GM19351 (cell line): ENCODE data around the gene HACE1.
"Not testable (repeated sequence)": the region's sequence is repeated elsewhere in the genome, so short reads cannot be mapped to it uniquely, and the experiment has no call there.

Source experiments
- ATAC-seq: cut with Tn5 transposase; IDR thresholded peaks from one replicate; pipeline ENCODE4 v1.9.1; 2021; ENCODE audit warnings: mild to moderate bottlenecking, moderate library complexity; ENCODE audit not compliant: unreplicated experiment

The HACE1 gene

GRCh38 chr6:104835782-104836181, 23.9 kb downstream of the HACE1 start:
- no peak for ATAC-seq

GRCh38 chr6:104829183-104829958, 30.3 kb downstream of the HACE1 start:
- ATAC-seq, result no peak

GRCh38 chr6:104828478-104828877, 31.2 kb downstream of the HACE1 start:
- ATAC-seq, result no peak

- ATAC-seq, result not testable (repeated sequence)
Measured at GRCh38 chr6:104820820-104821219, 38.9 kb downstream of the HACE1 start.

- ATAC-seq, result no peak
Measured at GRCh38 chr6:104816125-104816524, 43.6 kb downstream of the HACE1 start.

- ATAC-seq, result no peak
Measured at GRCh38 chr6:104814743-104815142, 45.0 kb downstream of the HACE1 start.

GRCh38 chr6:104813552-104813951, 46.2 kb downstream of the HACE1 start:
- no peak for ATAC-seq

GRCh38 chr6:104809116-104809515, 50.6 kb downstream of the HACE1 start:
- ATAC-seq, result no peak

GRCh38 chr6:104805335-104805734, 54.4 kb downstream of the HACE1 start:
- not testable (repeated sequence) for ATAC-seq

- no peak for ATAC-seq
Measured at GRCh38 chr6:104799134-104799657, 60.5 kb downstream of the HACE1 start.

- ATAC-seq, result no peak
Measured at GRCh38 chr6:104796031-104796785, 63.5 kb downstream of the HACE1 start.

GRCh38 chr6:104795363-104795762, 64.4 kb downstream of the HACE1 start:
- ATAC-seq, result no peak

GRCh38 chr6:104789770-104790190, 69.9 kb downstream of the HACE1 start:
- ATAC-seq, result peak; percentile 93

GRCh38 chr6:104788400-104788799, 71.3 kb downstream of the HACE1 start:
- ATAC-seq, result no peak

GRCh38 chr6:104787305-104787704, 72.4 kb downstream of the HACE1 start:
- ATAC-seq, result no peak

GRCh38 chr6:104784884-104785283, 74.8 kb downstream of the HACE1 start:
- ATAC-seq, result no peak

- ATAC-seq, result peak; percentile 78
Measured at GRCh38 chr6:104771258-104771832, 88.4 kb downstream of the HACE1 start.

GRCh38 chr6:104768906-104769305, 90.8 kb downstream of the HACE1 start:
- no peak for ATAC-seq

- no peak for ATAC-seq
Measured at GRCh38 chr6:104766595-104766994, 93.1 kb downstream of the HACE1 start.

GRCh38 chr6:104754788-104755409, 104.8 kb downstream of the HACE1 start:
- no peak for ATAC-seq

GRCh38 chr6:104753251-104753650, 106.5 kb downstream of the HACE1 start:
- ATAC-seq, result no peak
